ENCODE results near the gene OR10H5.

- TF ChIP-seq CTCF (IDR thresholded peaks at IDR 0.05) = no peak
- TF ChIP-seq POLR2A (IDR thresholded peaks at IDR 0.05) = no peak
Measured at GRCh38 chr19:15775249-15775648, 12.2 kb upstream of the OR10H5 start.
